ENCODE results near the gene COX7B.
A peak's percentile ranks its signal among the peaks of the same experiment; 100 is the strongest.

COX7B gene

DNA sequence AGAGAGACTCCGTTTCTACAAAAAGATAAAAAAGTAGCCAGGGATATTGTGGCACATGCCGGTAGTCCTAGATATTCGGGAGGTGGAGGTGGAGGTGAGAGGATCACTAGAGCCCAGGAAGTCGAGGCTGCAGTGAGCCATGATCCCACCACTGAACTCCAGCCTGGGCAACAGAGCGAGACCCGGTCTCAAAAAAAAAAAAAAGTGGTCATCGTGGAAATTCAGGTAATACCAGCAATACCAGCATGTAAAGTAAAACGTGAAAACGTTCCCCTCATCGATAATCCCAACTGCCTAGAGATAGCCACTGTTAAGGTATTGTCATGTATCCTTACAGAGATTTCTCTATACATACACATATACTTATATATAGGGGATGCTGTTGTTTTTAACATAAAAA is 5.6 kb upstream of the COX7B start:
- Histone ChIP-seq H3K4me3 (ENCODE audit: low read length) (peak overlapping the region; percentile 78), H3K9me2 (replicated peaks; ENCODE audit: insufficient read depth, low read length) (no peaks in the 10 kb centered on the region), H3K9ac (ENCODE audit: low read length) (peak overlapping the region; percentile 79; the same call in 1 of the 2 replicates), H3K4me1 (ENCODE audit: low read length) (no peaks in the 10 kb centered on the region), H3K4me2 (ENCODE audit: low read depth, low read length) (peak overlapping the region; percentile 72), H3K27me3 (replicated peaks; ENCODE audit: insufficient read depth, low read length) (no peaks in the 10 kb centered on the region), H3K79me2 (ENCODE audit: low read length) (peaks cover 54% of the 10 kb centered on the region), H3F3A (ENCODE audit: insufficient read depth, low read length) (no peaks in the 10 kb centered on the region), H3K27ac (ENCODE audit: low read length) (no peak overlapping the region), H3K9me3 (replicated peaks; ENCODE audit: insufficient read depth, low read length) (no peaks in the 10 kb centered on the region), H4K20me1 (ENCODE audit: insufficient read depth, low read length) (no peaks in the 10 kb centered on the region), H2AFZ (ENCODE audit: low read length) (no peak overlapping the region), H3K36me3 (replicated peaks; ENCODE audit: insufficient read depth, low read length) (no peaks in the 10 kb centered on the region)
- DNase-seq: no peak
- TF ChIP-seq CTCF (IDR thresholded peaks at IDR 0.05; ENCODE audit: low read length) (no peak), EZH2 (optimal IDR thresholded peaks at IDR 0.05; ENCODE audit: low read depth, low read length) (no peak), EZH2phosphoT487 (IDR thresholded peaks at IDR 0.05; ENCODE audit: low read length) (no peak)

DNA sequence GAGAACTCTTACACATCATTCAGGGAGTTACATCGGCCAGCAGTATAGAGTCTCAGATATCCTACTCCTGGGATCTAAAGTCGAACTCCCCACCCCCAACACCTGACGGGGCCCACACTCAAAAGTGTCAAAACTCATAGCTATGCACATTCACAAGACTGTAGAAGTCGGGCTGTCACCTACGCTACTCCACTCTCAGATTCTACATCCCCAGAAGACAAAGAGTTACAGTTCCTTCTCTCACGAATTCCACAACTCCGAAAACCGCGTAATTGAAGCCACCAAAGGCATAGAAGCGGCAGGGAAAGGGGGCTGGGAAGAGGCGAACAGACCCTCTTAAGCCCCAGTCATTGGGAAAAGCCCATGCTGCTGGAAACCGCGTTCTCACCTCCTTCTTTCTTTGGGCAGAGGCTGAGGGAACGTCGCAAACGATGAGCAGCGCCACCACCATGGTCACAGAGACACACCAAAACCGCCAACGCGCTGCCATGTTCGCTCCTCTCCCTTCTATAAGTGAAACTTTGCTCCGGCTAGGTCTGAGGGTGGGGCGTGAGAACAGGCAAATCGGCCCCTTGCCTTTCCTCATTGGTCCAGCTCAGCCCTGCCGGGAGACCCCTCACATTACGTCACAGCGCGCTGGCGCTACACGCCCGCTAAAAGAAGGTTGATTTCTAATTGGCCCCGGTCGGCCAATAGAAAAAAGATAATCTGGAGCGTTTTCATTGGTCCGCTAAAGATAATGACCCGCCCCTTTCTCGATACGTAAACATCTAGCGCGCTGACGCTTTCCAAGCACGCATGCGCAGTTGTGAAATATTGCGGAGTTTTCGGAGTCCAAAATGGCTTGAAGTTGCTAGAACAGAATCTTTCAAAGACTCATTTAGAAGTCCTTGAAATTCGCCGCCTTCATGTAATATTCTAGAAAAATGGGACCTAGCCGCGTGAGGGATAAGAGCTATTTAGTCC is 4.1 kb upstream of the COX7B start, which contains the start of gene MAGT1:
MAGT1 (minus strand) TSS at position 515 of the 966 bp plus-strand sequence; CDS start at position 490, 25 bp downstream.
- no peaks in the 10 kb centered on the region for H3K27me3 ChIP-seq (replicated peaks; ENCODE audit: insufficient read depth, low read length)
- peak; percentile 97 for DNase-seq
- TF ChIP-seq CTCF (IDR thresholded peaks at IDR 0.05; ENCODE audit: low read length): no peak
- TF ChIP-seq EZH2 (optimal IDR thresholded peaks at IDR 0.05; ENCODE audit: low read depth, low read length): no peak
- no peak for TF ChIP-seq EZH2phosphoT487 (IDR thresholded peaks at IDR 0.05; ENCODE audit: low read length)
- no peaks in the 10 kb centered on the region for H4K20me1 ChIP-seq (ENCODE audit: insufficient read depth, low read length)
- H3K79me2 ChIP-seq (ENCODE audit: low read length): peaks cover 57% of the 10 kb centered on the region
- H2AFZ ChIP-seq (ENCODE audit: low read length): peak within 1 kb of the TSS; percentile 69
- peak within 1 kb of the TSS; percentile 97 for H3K9ac ChIP-seq (ENCODE audit: low read length)
- H3K4me3 ChIP-seq (ENCODE audit: low read length): peak within 1 kb of the TSS; percentile 78
- no peaks in the 10 kb centered on the region for H3F3A ChIP-seq (ENCODE audit: insufficient read depth, low read length)
- no peaks in the 10 kb centered on the region for H3K36me3 ChIP-seq (replicated peaks; ENCODE audit: insufficient read depth, low read length)
- peak within 1 kb of the TSS; percentile 96 for H3K27ac ChIP-seq (ENCODE audit: low read length)
- no peaks in the 10 kb centered on the region for H3K9me2 ChIP-seq (replicated peaks; ENCODE audit: insufficient read depth, low read length)
- H3K4me1 ChIP-seq (ENCODE audit: low read length): no peaks in the 10 kb centered on the region
- H3K4me2 ChIP-seq (ENCODE audit: low read depth, low read length): peak within 1 kb of the TSS; percentile 72
- H3K9me3 ChIP-seq (replicated peaks; ENCODE audit: insufficient read depth, low read length): no peaks in the 10 kb centered on the region

GRCh38 chrX:77900688-77901087 is 1.4 kb downstream of the COX7B start:
- H3K9me2 ChIP-seq (replicated peaks; ENCODE audit: insufficient read depth, low read length): no peaks in the 10 kb centered on the region
- H4K20me1 ChIP-seq (ENCODE audit: insufficient read depth, low read length): no peaks in the 10 kb centered on the region
- H3K4me3 ChIP-seq (ENCODE audit: low read length): peak overlapping the region; percentile 85
- H3K9me3 ChIP-seq (replicated peaks; ENCODE audit: insufficient read depth, low read length): no peaks in the 10 kb centered on the region
- no peak overlapping the region for H3K27ac ChIP-seq (ENCODE audit: low read length)
- peak overlapping the region; percentile 83 for H3K9ac ChIP-seq (ENCODE audit: low read length)
- no peak for DNase-seq
- TF ChIP-seq EZH2 (optimal IDR thresholded peaks at IDR 0.05; ENCODE audit: low read depth, low read length): no peak
- TF ChIP-seq EZH2phosphoT487 (IDR thresholded peaks at IDR 0.05; ENCODE audit: low read length): no peak
- TF ChIP-seq CTCF (IDR thresholded peaks at IDR 0.05; ENCODE audit: low read length): no peak
- H2AFZ ChIP-seq (ENCODE audit: low read length): no peak overlapping the region
- 0 out of 2 replicates have a peak, but pooled peaks cover 5% of the 10 kb centered on the region for H3K36me3 ChIP-seq (replicated peaks; ENCODE audit: insufficient read depth, low read length)
- H3F3A ChIP-seq (ENCODE audit: insufficient read depth, low read length): no peaks in the 10 kb centered on the region
- H3K4me1 ChIP-seq (ENCODE audit: low read length): no peaks in the 10 kb centered on the region
- H3K79me2 ChIP-seq (ENCODE audit: low read length): peaks cover 48% of the 10 kb centered on the region
- H3K27me3 ChIP-seq (replicated peaks; ENCODE audit: insufficient read depth, low read length): no peaks in the 10 kb centered on the region
- peak overlapping the region; percentile 59 for H3K4me2 ChIP-seq (ENCODE audit: low read depth, low read length)

All from MM.1S (cell line).